ENCODE data around the gene ARAF. TPM values are rescaled to one million over a fixed set of nuclear protein-coding genes. Genes with fewer than 3 reads are reported as not detected.

Gene ARAF
- total and polyA plus RNA-seq, 2 donors = 12.3 to 45.4 TPM

- H3K36me3 ChIP-seq (ENCODE audit: insufficient read depth) = no peaks in the 10 kb centered on the region
- no peak for DNase-seq (ENCODE audit: extremely low spot score)
- H3K27ac ChIP-seq (ENCODE audit: low read depth) = peak overlapping the region; percentile 29
- no peak overlapping the region for H3K4me3 ChIP-seq (ENCODE audit: low read depth, low read length)
- no peaks in the 10 kb centered on the region for H3K4me1 ChIP-seq (ENCODE audit: insufficient read depth)
- 67% methylated on average over 9 of the region's 9 CpGs for whole genome bisulfite sequencing
Observed at GRCh38 chrX:47572773-47573340, 11.9 kb downstream of the ARAF start.

GRCh38 chrX:47573341-47574075, 12.5 kb downstream of the ARAF start:
- Histone ChIP-seq H3K4me3 (ENCODE audit: low read depth, low read length) (peak overlapping the region; percentile 44), H3K4me1 (ENCODE audit: insufficient read depth) (no peaks in the 10 kb centered on the region), H3K36me3 (ENCODE audit: insufficient read depth) (no peaks in the 10 kb centered on the region), H3K27ac (ENCODE audit: low read depth) (peak overlapping the region; percentile 58)
- WGBS = 9% methylated on average over 20 of the region's 20 CpGs
- DNase-seq (ENCODE audit: extremely low spot score) = no peak

- Histone ChIP-seq H3K4me3 (ENCODE audit: low read depth, low read length) (peak overlapping the region; percentile 44), H3K36me3 (ENCODE audit: insufficient read depth) (no peaks in the 10 kb centered on the region), H3K27ac (ENCODE audit: low read depth) (peak overlapping the region; percentile 58), H3K4me1 (ENCODE audit: insufficient read depth) (no peaks in the 10 kb centered on the region)
- WGBS = 5% methylated on average over 36 of the region's 41 CpGs
- no peak for DNase-seq (ENCODE audit: extremely low spot score)
Observed at GRCh38 chrX:47574076-47574546, 13.1 kb downstream of the ARAF start.

- 45% methylated on average over 27 of the region's 27 CpGs for WGBS
- DNase-seq (ENCODE audit: extremely low spot score) = no peak
- no peak overlapping the region for H3K27ac ChIP-seq (ENCODE audit: low read depth)
- H3K36me3 ChIP-seq (ENCODE audit: insufficient read depth) = no peaks in the 10 kb centered on the region
- H3K4me1 ChIP-seq (ENCODE audit: insufficient read depth) = no peaks in the 10 kb centered on the region
- peak overlapping the region; percentile 44 for H3K4me3 ChIP-seq (ENCODE audit: low read depth, low read length)
Observed at GRCh38 chrX:47574547-47575301, 13.7 kb downstream of the ARAF start.

- 93% methylated on average over 20 of the region's 20 CpGs for WGBS
- no peak overlapping the region for H3K27ac ChIP-seq (ENCODE audit: low read depth)
- H3K36me3 ChIP-seq (ENCODE audit: insufficient read depth) = no peaks in the 10 kb centered on the region
- no peaks in the 10 kb centered on the region for H3K4me1 ChIP-seq (ENCODE audit: insufficient read depth)
- DNase-seq (ENCODE audit: extremely low spot score) = no peak
- no peak overlapping the region for H3K4me3 ChIP-seq (ENCODE audit: low read depth, low read length)
Observed at GRCh38 chrX:47576021-47576898, 15.3 kb downstream of the ARAF start.

- no peak for DNase-seq (ENCODE audit: extremely low spot score)
- Histone ChIP-seq H3K4me3 (ENCODE audit: low read depth, low read length) (no peak overlapping the region), H3K36me3 (ENCODE audit: insufficient read depth) (no peaks in the 10 kb centered on the region), H3K4me1 (ENCODE audit: insufficient read depth) (no peaks in the 10 kb centered on the region), H3K27ac (ENCODE audit: low read depth) (no peak overlapping the region)
- 40% methylated on average over 9 of the region's 9 CpGs for WGBS
Observed at GRCh38 chrX:47577424-47577823, 16.4 kb downstream of the ARAF start.

- 67% methylated on average over 3 of the region's 3 CpGs for WGBS
- H3K36me3 ChIP-seq (ENCODE audit: insufficient read depth) = no peaks in the 10 kb centered on the region
- no peak overlapping the region for H3K27ac ChIP-seq (ENCODE audit: low read depth)
- no peak for DNase-seq (ENCODE audit: extremely low spot score)
- H3K4me3 ChIP-seq (ENCODE audit: low read depth, low read length) = no peak overlapping the region
- no peaks in the 10 kb centered on the region for H3K4me1 ChIP-seq (ENCODE audit: insufficient read depth)
Observed at GRCh38 chrX:47577901-47578300, 16.9 kb downstream of the ARAF start.

- WGBS = 31% methylated on average over 16 of the region's 16 CpGs
- Histone ChIP-seq H3K4me1 (ENCODE audit: insufficient read depth) (no peaks in the 10 kb centered on the region), H3K4me3 (ENCODE audit: low read depth, low read length) (no peak overlapping the region), H3K36me3 (ENCODE audit: insufficient read depth) (no peaks in the 10 kb centered on the region), H3K27ac (ENCODE audit: low read depth) (no peak overlapping the region)
- no peak for DNase-seq (ENCODE audit: extremely low spot score)
Observed at GRCh38 chrX:47578692-47579091, 17.7 kb downstream of the ARAF start.

GRCh38 chrX:47579537-47579936, 18.5 kb downstream of the ARAF start:
- no peak for DNase-seq (ENCODE audit: extremely low spot score)

GRCh38 chrX:47581731-47582647, 21.0 kb downstream of the ARAF start, which contains the start of gene TIMP1:
Gene TIMP1 (plus strand): TSS chrX:47582436. CDS start chrX:47583416, 980 bp downstream.
- Histone ChIP-seq H3K4me1 (ENCODE audit: insufficient read depth) (no peaks in the 10 kb centered on the region), H3K27ac (ENCODE audit: low read depth) (peak within 1 kb of the TSS; percentile 75), H3K4me3 (ENCODE audit: low read depth, low read length) (peak within 1 kb of the TSS; percentile 50), H3K36me3 (ENCODE audit: insufficient read depth) (no peaks in the 10 kb centered on the region)
- peak; percentile 82 for DNase-seq (ENCODE audit: extremely low spot score)
- 4% methylated on average over 28 of the region's 28 CpGs for WGBS

More at GRCh38 chrX:47579537-47579936, 18.5 kb downstream of the ARAF start:
- 44% methylated on average over 9 of the region's 9 CpGs for WGBS
- Histone ChIP-seq H3K4me3 (ENCODE audit: low read depth, low read length) (no peak overlapping the region), H3K4me1 (ENCODE audit: insufficient read depth) (no peaks in the 10 kb centered on the region), H3K27ac (ENCODE audit: low read depth) (no peak overlapping the region), H3K36me3 (ENCODE audit: insufficient read depth) (no peaks in the 10 kb centered on the region)

- DNase-seq (ENCODE audit: extremely low spot score) = no peak
- peak overlapping the region; percentile 73 for H3K27ac ChIP-seq (ENCODE audit: low read depth)
- 49% methylated on average over 8 of the region's 8 CpGs for WGBS
- H3K36me3 ChIP-seq (ENCODE audit: insufficient read depth) = no peaks in the 10 kb centered on the region
- H3K4me1 ChIP-seq (ENCODE audit: insufficient read depth) = no peaks in the 10 kb centered on the region
- no peak overlapping the region for H3K4me3 ChIP-seq (ENCODE audit: low read depth, low read length)
Observed at GRCh38 chrX:47583240-47583861, 22.3 kb downstream of the ARAF start.

- DNase-seq (ENCODE audit: extremely low spot score) = no peak
- Histone ChIP-seq H3K27ac (ENCODE audit: low read depth) (no peak overlapping the region), H3K36me3 (ENCODE audit: insufficient read depth) (no peaks in the 10 kb centered on the region), H3K4me1 (ENCODE audit: insufficient read depth) (no peaks in the 10 kb centered on the region), H3K4me3 (ENCODE audit: low read depth, low read length) (no peak overlapping the region)
- 79% methylated on average over 6 of the region's 6 CpGs for WGBS
Observed at GRCh38 chrX:47584714-47585113, 23.7 kb downstream of the ARAF start.
